IMR-90 (cell line): ENCODE results near the gene TP63. TPM values are rescaled to one million over a fixed set of nuclear protein-coding genes. Genes with fewer than 3 reads are reported as not detected.

Experiments used
- ATAC-seq: fragments of 200-7000 bp; cut with Tn5 transposase; 2 replicates; pipeline ENCODE4 v1.9.1; 2020; ENCODE audit warnings: low read depth, mild to moderate bottlenecking, moderate library complexity
- BruUV-seq: library from RNA; stranded (reverse); fragments of 400-500 nt; replicated peaks from 2 replicates; lab custom pipeline; 2021; lab: Mats Ljungman, UMichigan
- CTCF ChIA-PET: fragments of 300-600 bp; formaldehyde crosslinking; extraction: SDS; loops from one replicate; lab custom pipeline; 2021; ENCODE audit warnings: antibody characterized with exemption; lab: Yijun Ruan, JAX
- POLR2A ChIA-PET: fragments of 300-600 bp; sonication (Branson Sonifier 250); formaldehyde crosslinking; loops from one replicate; lab custom pipeline; 2022; ENCODE audit warnings: antibody characterized with exemption; ENCODE audit not compliant: unreplicated experiment; lab: Charles Lee
- DNase-seq: peaks from one replicate; pipeline ENCODE4 v3.0.0; 2013
- H2AFZ ChIP-seq: replicated peaks from 2 replicates; pipeline ENCODE3; 2013; ENCODE audit warnings: low read length, mild to moderate bottlenecking; ENCODE audit not compliant: poor library complexity
- H2AK5ac ChIP-seq: 2 replicates; pipeline ENCODE4 v1.6.1; 2013; ENCODE audit warnings: low read depth, low read length, inconsistent platforms
- H2AK9ac ChIP-seq: replicated peaks from 2 replicates; pipeline ENCODE3; 2013; ENCODE audit warnings: mild to moderate bottlenecking, low read depth, low read length, moderate library complexity; ENCODE audit not compliant: poor library complexity
- H2BK120ac ChIP-seq: 2 replicates; pipeline ENCODE4 v1.6.1; 2013; ENCODE audit warnings: low read depth, low read length, inconsistent platforms
- H2BK15ac ChIP-seq: 3 replicates; pipeline ENCODE4 v1.6.1; 2013; ENCODE audit warnings: low read depth, low read length, inconsistent platforms
- H2BK20ac ChIP-seq: 2 replicates; pipeline ENCODE4 v1.6.1; 2013; ENCODE audit warnings: low read depth, mild to moderate bottlenecking, inconsistent platforms, low read length, moderate library complexity
- H2BK5ac ChIP-seq: 2 replicates; pipeline ENCODE4 v1.6.1; 2013; ENCODE audit warnings: mild to moderate bottlenecking, low read depth, low read length, inconsistent platforms; ENCODE audit not compliant: poor library complexity, severe bottlenecking
- H3K14ac ChIP-seq: replicated peaks from 2 replicates; pipeline ENCODE4 v1.6.1; 2013; ENCODE audit warnings: low read depth, low read length, inconsistent platforms
- H3K18ac ChIP-seq: 2 replicates; pipeline ENCODE4 v1.6.1; 2013; ENCODE audit warnings: low read depth, low read length, control low read depth
- H3K23ac ChIP-seq: 2 replicates; pipeline ENCODE4 v1.6.1; 2013; ENCODE audit warnings: low read depth, low read length, inconsistent platforms
- H3K27ac ChIP-seq: 2 replicates; pipeline ENCODE4 v1.5.1; 2013; ENCODE audit warnings: mild to moderate bottlenecking, control low read depth, low read length; ENCODE audit not compliant: insufficient read depth
- H3K27me3 ChIP-seq: 2 replicates; pipeline ENCODE4 v1.6.1; 2013; ENCODE audit warnings: low read length; ENCODE audit not compliant: control insufficient read depth, insufficient read depth
- H3K36me3 ChIP-seq: 2 replicates; pipeline ENCODE4 v1.6.1; 2013; ENCODE audit warnings: low read length, mixed read lengths; ENCODE audit not compliant: control insufficient read depth, insufficient read depth
- H3K4ac ChIP-seq: 2 replicates; pipeline ENCODE4 v1.6.1; 2013; ENCODE audit warnings: low read depth, low read length, inconsistent platforms
- H3K4me1 ChIP-seq: 2 replicates; pipeline ENCODE4 v1.6.1; 2013; ENCODE audit warnings: low read length, mixed read lengths; ENCODE audit not compliant: control insufficient read depth, insufficient read depth
- H3K4me2 ChIP-seq: 2 replicates; pipeline ENCODE4 v1.6.1; 2013; ENCODE audit warnings: low read depth, mild to moderate bottlenecking, control low read depth, low read length, moderate library complexity
- H3K4me3 ChIP-seq: 2 replicates; pipeline ENCODE4 v1.5.1; 2013; ENCODE audit warnings: low read depth, mild to moderate bottlenecking, control low read depth, low read length, moderate library complexity; ENCODE audit not compliant: insufficient read depth
- H3K56ac ChIP-seq: 2 replicates; pipeline ENCODE4 v1.6.1; 2013; ENCODE audit warnings: low read length, inconsistent platforms; ENCODE audit not compliant: insufficient read depth; ENCODE audit errors: extremely low read depth
- H3K79me1 ChIP-seq, 2 experiments: 2 replicates each; pipeline ENCODE4 v1.6.1; 2013; ENCODE audit warnings: low read length in 2 of 2, inconsistent platforms in 1 of 2, low read depth in 1 of 2
- H3K9ac ChIP-seq: 2 replicates; pipeline ENCODE4 v1.6.1; 2013; ENCODE audit warnings: low read depth, low read length, control low read depth
- H3K9me1 ChIP-seq: 2 replicates; pipeline ENCODE4 v1.6.1; 2013; ENCODE audit warnings: low read length, inconsistent platforms; ENCODE audit not compliant: insufficient read depth
- H3K9me3 ChIP-seq: 2 replicates; pipeline ENCODE4 v1.6.1; 2013; ENCODE audit warnings: low read length; ENCODE audit not compliant: control insufficient read depth, insufficient read depth
- H4K20me1 ChIP-seq: 2 replicates; pipeline ENCODE4 v1.6.1; 2013; ENCODE audit warnings: low read length, inconsistent platforms; ENCODE audit not compliant: insufficient read depth
- H4K5ac ChIP-seq: 2 replicates; pipeline ENCODE4 v1.6.1; 2013; ENCODE audit warnings: mild to moderate bottlenecking, low read depth, low read length, control low read depth
- H4K8ac ChIP-seq, 2 experiments: 2 replicates each; pipeline ENCODE4 v1.6.1; 2013; ENCODE audit warnings: low read depth in 2 of 2, low read length in 2 of 2, control low read depth in 1 of 2, inconsistent platforms in 1 of 2
- H4K91ac ChIP-seq: 2 replicates; pipeline ENCODE4 v1.6.1; 2013; ENCODE audit warnings: low read depth, low read length, inconsistent platforms; ENCODE audit not compliant: insufficient read depth
- BHLHE40 ChIP-seq: fragments of 150-350 bp; IDR thresholded peaks from 2 replicates; pipeline ENCODE4 v1.6.1; 2016; ENCODE audit warnings: mild to moderate bottlenecking, low read depth, low read length
- CEBPB ChIP-seq: IDR thresholded peaks from 2 replicates; pipeline ENCODE4 v1.6.1; 2012; ENCODE audit warnings: low read depth, low read length, improper control_type of control experiment
- CHD1 ChIP-seq: IDR thresholded peaks from 2 replicates; pipeline ENCODE4 v1.6.1; 2012; ENCODE audit warnings: low read depth, low read length, improper control_type of control experiment
- FOS ChIP-seq: fragments of 150-350 bp; IDR thresholded peaks from 2 replicates; pipeline ENCODE4 v1.6.1; 2016; ENCODE audit warnings: low read depth, low read length
- MAFK ChIP-seq: IDR thresholded peaks from 2 replicates; pipeline ENCODE4 v1.6.1; 2012; ENCODE audit warnings: low read depth, low read length, improper control_type of control experiment
- MAZ ChIP-seq: IDR thresholded peaks from 2 replicates; pipeline ENCODE4 v1.6.1; 2012; ENCODE audit warnings: low read depth, mild to moderate bottlenecking, low read length, improper control_type of control experiment, moderate library complexity, borderline replicate concordance
- NFE2L2 ChIP-seq: fragments of 150-350 bp; IDR thresholded peaks from 2 replicates; pipeline ENCODE4 v1.6.1; 2016; ENCODE audit warnings: low read depth, mild to moderate bottlenecking, low read length
- POLR2A ChIP-seq: IDR thresholded peaks from 2 replicates; pipeline ENCODE4 v1.6.1; 2012; ENCODE audit warnings: mild to moderate bottlenecking, low read depth, low read length
- RAD21 ChIP-seq: IDR thresholded peaks from 2 replicates; pipeline ENCODE4 v1.6.1; 2012; ENCODE audit warnings: low read length, improper control_type of control experiment
- RCOR1 ChIP-seq: IDR thresholded peaks from 2 replicates; pipeline ENCODE4 v1.6.1; 2012; ENCODE audit warnings: mild to moderate bottlenecking, low read length, improper control_type of control experiment; ENCODE audit not compliant: insufficient replicate concordance
- RFX5 ChIP-seq: IDR thresholded peaks from 2 replicates; pipeline ENCODE4 v1.8.0; 2012; ENCODE audit warnings: low read depth, mild to moderate bottlenecking, low read length, moderate library complexity
- SMC3 ChIP-seq: fragments of 150-350 bp; IDR thresholded peaks from 2 replicates; pipeline ENCODE4 v1.6.1; 2016; ENCODE audit warnings: low read depth, mild to moderate bottlenecking, antibody characterized with exemption, low read length, moderate library complexity
- WGBS, 2 experiments: methylation state at CpG; one replicate each; pipeline versions ENCODE4 v1.1.5 to v1.1.7; 2013; ENCODE audit warnings: missing lambda C conversion rate in 2 of 2; ENCODE audit not compliant: insufficient read length in 1 of 2; ENCODE audit errors: extremely low coverage in 2 of 2; 5-methylcytosine and 5-hydroxymethylcytosine counted together
- dilution Hi-C: fragments of 300-500 bp; cut with HindIII; formaldehyde crosslinking; loops from one replicate; pipeline ENCODE4 v1.14.3; 2018; ENCODE audit warnings: low sequenced_read_pairs; ENCODE audit not compliant: unreplicated experiment
- in situ Hi-C: fragments of 300-500 bp; cut with MboI; formaldehyde crosslinking; loops from 3 replicates; pipeline ENCODE4 v1.14.3; 2019; ENCODE audit warnings: low sequenced_read_pairs, inconsistent platforms, mixed read lengths
- intact Hi-C: fragments of 100-400 bp; cut with micrococcal nuclease; formaldehyde crosslinking; loops from 2 replicates; pipeline ENCODE4 v1.10.0; 2022
- polyA plus RNA-seq, 3 experiments: library from polyadenylated mRNA; depleted of rRNA; stranded (reverse); fragments of >200 nt; gene quantifications; 2 replicates each; pipeline ENCODE4 v1.2.3, GENCODE V29; 2012; ENCODE audit warnings: low replicate concordance in 1 of 3
- total RNA-seq: library from RNA; depleted of rRNA; stranded (reverse); fragments of >200 nt; gene quantifications from 2 replicates; pipeline ENCODE4 v1.2.3, GENCODE V29; 2012
- TF ChIP-seq, protein P1 (sequence below): fragments of 150-350 bp; IDR thresholded peaks from 2 replicates; pipeline ENCODE4 v1.6.1; 2017; ENCODE audit warnings: mild to moderate bottlenecking, antibody characterized with exemption, low read length, low read depth
- TF ChIP-seq, protein P2 (sequence below): fragments of 150-350 bp; IDR thresholded peaks from 2 replicates; pipeline ENCODE4 v1.6.1; 2016; ENCODE audit warnings: low read depth, mild to moderate bottlenecking, low read length, moderate library complexity, borderline replicate concordance
- TF ChIP-seq, protein P3 (sequence below): conservative IDR thresholded peaks from 2 replicates; pipeline ENCODE4 v1.5.1; 2012; ENCODE audit warnings: mild to moderate bottlenecking, low read depth, low read length, improper control_type of control experiment

The TP63 gene
- total and polyA plus RNA-seq, 2 of the 4 experiments (the other 2 are of a cell fraction): not detected

DNA sequence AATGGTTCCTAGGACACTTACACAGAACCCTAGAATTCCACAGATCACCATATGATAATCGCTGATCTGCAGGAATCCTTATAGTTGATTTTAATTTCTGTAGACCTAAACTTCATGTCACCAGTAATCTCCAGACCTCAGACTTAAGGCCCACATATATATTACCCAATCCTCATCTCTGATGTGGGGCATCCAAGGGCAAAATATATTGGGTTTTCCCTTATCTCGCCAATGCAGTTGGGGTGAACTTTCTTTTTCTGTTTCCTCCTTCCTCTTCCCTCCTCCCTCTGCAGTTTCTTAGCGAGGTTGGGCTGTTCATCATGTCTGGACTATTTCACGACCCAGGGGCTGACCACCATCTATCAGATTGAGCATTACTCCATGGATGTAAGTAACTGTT lies 259.3 kb downstream of the TP63 start:
- Histone ChIP-seq H3K56ac (no peak overlapping the region), H3K4me1 (no peaks in the 10 kb centered on the region), H3K27me3 (peaks cover 2% of the 10 kb centered on the region; the same call in 1 of the 2 replicates), H2BK120ac (no peak overlapping the region), H2AFZ (no peak overlapping the region), H3K18ac (no peak overlapping the region), H4K20me1 (no peaks in the 10 kb centered on the region), H4K5ac (no peak overlapping the region), H3K27ac (no peak overlapping the region), H3K4ac (no peak overlapping the region), H3K14ac (no peak overlapping the region), H2BK20ac (no peak overlapping the region), H2BK15ac (no peak overlapping the region), H4K91ac (no peak overlapping the region), H3K4me2 (no peak overlapping the region), H3K4me3 (no peak overlapping the region), H2AK9ac (no peak overlapping the region), H3K36me3 (no peaks in the 10 kb centered on the region), H3K9me3 (no peaks in the 10 kb centered on the region), H3K9me1 (no peaks in the 10 kb centered on the region), H3K9ac (no peak overlapping the region), H3K23ac (no peak overlapping the region), H4K8ac (no peak overlapping the region), H3K79me1 (no peaks in the 10 kb centered on the region), H2AK5ac (no peak overlapping the region), H2BK5ac (no peak overlapping the region)
- in situ Hi-C loops (no loop called here), dilution Hi-C loops (no loop called here), intact Hi-C loops (no loop called here)
- no CpG with 5 or more reads among the region's 4 CpGs for WGBS, 2 experiments
- no TSS peak for BruUV-seq
- ATAC-seq: no peak
- DNase-seq: no peak
- no peak for TF ChIP-seq RCOR1
- no peak for TF ChIP-seq CHD1
- TF ChIP-seq NFE2L2: no peak
- TF ChIP-seq MAZ: no peak
- TF ChIP-seq CEBPB: no peak
- no peak for TF ChIP-seq RFX5
- TF ChIP-seq, protein P1, sequence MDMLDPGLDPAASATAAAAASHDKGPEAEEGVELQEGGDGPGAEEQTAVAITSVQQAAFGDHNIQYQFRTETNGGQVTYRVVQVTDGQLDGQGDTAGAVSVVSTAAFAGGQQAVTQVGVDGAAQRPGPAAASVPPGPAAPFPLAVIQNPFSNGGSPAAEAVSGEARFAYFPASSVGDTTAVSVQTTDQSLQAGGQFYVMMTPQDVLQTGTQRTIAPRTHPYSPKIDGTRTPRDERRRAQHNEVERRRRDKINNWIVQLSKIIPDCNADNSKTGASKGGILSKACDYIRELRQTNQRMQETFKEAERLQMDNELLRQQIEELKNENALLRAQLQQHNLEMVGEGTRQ: no peak
- TF ChIP-seq FOS: no peak
- TF ChIP-seq BHLHE40: no peak
- no peak for TF ChIP-seq MAFK
- TF ChIP-seq, protein P2, sequence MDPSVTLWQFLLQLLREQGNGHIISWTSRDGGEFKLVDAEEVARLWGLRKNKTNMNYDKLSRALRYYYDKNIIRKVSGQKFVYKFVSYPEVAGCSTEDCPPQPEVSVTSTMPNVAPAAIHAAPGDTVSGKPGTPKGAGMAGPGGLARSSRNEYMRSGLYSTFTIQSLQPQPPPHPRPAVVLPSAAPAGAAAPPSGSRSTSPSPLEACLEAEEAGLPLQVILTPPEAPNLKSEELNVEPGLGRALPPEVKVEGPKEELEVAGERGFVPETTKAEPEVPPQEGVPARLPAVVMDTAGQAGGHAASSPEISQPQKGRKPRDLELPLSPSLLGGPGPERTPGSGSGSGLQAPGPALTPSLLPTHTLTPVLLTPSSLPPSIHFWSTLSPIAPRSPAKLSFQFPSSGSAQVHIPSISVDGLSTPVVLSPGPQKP: no peak
- TF ChIP-seq, protein P3, sequence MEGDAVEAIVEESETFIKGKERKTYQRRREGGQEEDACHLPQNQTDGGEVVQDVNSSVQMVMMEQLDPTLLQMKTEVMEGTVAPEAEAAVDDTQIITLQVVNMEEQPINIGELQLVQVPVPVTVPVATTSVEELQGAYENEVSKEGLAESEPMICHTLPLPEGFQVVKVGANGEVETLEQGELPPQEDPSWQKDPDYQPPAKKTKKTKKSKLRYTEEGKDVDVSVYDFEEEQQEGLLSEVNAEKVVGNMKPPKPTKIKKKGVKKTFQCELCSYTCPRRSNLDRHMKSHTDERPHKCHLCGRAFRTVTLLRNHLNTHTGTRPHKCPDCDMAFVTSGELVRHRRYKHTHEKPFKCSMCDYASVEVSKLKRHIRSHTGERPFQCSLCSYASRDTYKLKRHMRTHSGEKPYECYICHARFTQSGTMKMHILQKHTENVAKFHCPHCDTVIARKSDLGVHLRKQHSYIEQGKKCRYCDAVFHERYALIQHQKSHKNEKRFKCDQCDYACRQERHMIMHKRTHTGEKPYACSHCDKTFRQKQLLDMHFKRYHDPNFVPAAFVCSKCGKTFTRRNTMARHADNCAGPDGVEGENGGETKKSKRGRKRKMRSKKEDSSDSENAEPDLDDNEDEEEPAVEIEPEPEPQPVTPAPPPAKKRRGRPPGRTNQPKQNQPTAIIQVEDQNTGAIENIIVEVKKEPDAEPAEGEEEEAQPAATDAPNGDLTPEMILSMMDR: no peak
- TF ChIP-seq RAD21: no peak
- no peak for TF ChIP-seq POLR2A
- no peak for TF ChIP-seq SMC3
- ChIA-PET CTCF (no interaction called here), POLR2A (no interaction called here)
